ENCODE measurements around the gene MRPL20.

MRPL20 gene

DNA sequence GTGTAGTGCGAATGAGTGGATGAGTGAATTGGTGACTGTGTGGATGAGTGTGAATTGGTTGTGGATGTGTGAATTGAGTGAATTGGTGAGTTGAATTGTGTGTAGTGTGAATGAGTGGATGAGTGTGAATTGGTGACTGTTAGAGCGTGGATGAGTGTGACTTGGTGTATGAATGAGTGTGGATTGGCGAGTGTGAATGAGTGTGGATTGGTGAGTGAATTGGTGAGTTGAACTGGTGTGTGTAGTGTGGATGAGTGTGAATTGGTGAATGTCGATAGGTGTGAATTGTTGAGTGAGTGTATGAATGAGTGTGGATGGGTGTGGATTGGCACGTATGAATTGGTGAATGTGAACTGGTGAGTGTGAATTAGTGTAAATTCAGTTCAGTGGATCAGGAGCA lies 39.8 kb downstream of the MRPL20 start:
- Mint-ChIP-seq H3K36me3 (ENCODE audit: low read depth) (no peaks in the 10 kb centered on the region), H3K9me3 (no peaks in the 10 kb centered on the region), H3K4me3 (no peak overlapping the region), H3K27me3 (ENCODE audit: low read depth) (peaks cover 4% of the 10 kb centered on the region), H3K27ac (no peak overlapping the region), H3K4me1 (peaks cover under 1% of the 10 kb centered on the region)
- TF ChIP-seq, protein P1, sequence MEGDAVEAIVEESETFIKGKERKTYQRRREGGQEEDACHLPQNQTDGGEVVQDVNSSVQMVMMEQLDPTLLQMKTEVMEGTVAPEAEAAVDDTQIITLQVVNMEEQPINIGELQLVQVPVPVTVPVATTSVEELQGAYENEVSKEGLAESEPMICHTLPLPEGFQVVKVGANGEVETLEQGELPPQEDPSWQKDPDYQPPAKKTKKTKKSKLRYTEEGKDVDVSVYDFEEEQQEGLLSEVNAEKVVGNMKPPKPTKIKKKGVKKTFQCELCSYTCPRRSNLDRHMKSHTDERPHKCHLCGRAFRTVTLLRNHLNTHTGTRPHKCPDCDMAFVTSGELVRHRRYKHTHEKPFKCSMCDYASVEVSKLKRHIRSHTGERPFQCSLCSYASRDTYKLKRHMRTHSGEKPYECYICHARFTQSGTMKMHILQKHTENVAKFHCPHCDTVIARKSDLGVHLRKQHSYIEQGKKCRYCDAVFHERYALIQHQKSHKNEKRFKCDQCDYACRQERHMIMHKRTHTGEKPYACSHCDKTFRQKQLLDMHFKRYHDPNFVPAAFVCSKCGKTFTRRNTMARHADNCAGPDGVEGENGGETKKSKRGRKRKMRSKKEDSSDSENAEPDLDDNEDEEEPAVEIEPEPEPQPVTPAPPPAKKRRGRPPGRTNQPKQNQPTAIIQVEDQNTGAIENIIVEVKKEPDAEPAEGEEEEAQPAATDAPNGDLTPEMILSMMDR (IDR thresholded peaks at IDR 0.05; ENCODE audit: unreplicated experiment in 3 of 3): no peak

GRCh38 chr1:1366699-1367066 lies 40.4 kb downstream of the MRPL20 start:
- no peak overlapping the region for H3K27ac Mint-ChIP-seq

GRCh38 chr1:1365875-1366698 lies 41.0 kb downstream of the MRPL20 start:
- Mint-ChIP-seq H3K36me3 (ENCODE audit: low read depth) (no peaks in the 10 kb centered on the region), H3K27me3 (ENCODE audit: low read depth) (peaks cover 4% of the 10 kb centered on the region), H3K9me3 (no peaks in the 10 kb centered on the region), H3K4me1 (peaks cover 9% of the 10 kb centered on the region), H3K4me3 (no peak overlapping the region), H3K27ac (no peak overlapping the region)
- TF ChIP-seq, protein P1 (IDR thresholded peaks at IDR 0.05; ENCODE audit: unreplicated experiment in 3 of 3): no peak

More at GRCh38 chr1:1366699-1367066, 40.4 kb downstream of the MRPL20 start:
- Mint-ChIP-seq H3K4me1 (peaks cover 7% of the 10 kb centered on the region), H3K4me3 (no peak overlapping the region), H3K9me3 (no peaks in the 10 kb centered on the region), H3K36me3 (ENCODE audit: low read depth) (no peaks in the 10 kb centered on the region), H3K27me3 (ENCODE audit: low read depth) (peaks cover 4% of the 10 kb centered on the region)
- TF ChIP-seq, protein P1 (IDR thresholded peaks at IDR 0.05; ENCODE audit: unreplicated experiment in 3 of 3): no peak

DNA sequence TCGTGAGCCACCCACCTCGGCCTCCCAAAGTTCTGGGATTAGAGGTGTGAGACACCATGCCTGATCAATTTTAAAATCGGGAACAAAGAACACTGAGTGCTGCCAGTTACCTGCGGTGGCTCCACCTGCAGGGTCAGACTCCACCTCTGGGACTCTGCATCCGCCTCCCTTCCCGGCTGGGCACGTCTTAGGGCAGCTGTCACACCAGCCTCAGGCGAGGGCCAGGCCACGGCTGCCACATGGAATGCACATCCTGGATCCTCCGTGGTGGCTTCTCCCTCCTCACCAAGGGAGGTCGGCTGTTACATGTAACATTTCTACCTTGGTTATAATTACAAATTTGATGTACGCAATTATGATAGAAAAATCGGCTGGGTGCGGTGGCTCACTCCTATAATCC lies 42.8 kb downstream of the MRPL20 start:
- H3K27me3 Mint-ChIP-seq (ENCODE audit: low read depth): peaks cover 4% of the 10 kb centered on the region
- no peaks in the 10 kb centered on the region for H3K9me3 Mint-ChIP-seq
- TF ChIP-seq, protein P1 (IDR thresholded peaks at IDR 0.05; ENCODE audit: unreplicated experiment in 3 of 3): no peak
- peaks cover 23% of the 10 kb centered on the region for H3K4me1 Mint-ChIP-seq
- H3K27ac Mint-ChIP-seq: no peak overlapping the region
- H3K36me3 Mint-ChIP-seq (ENCODE audit: low read depth): no peaks in the 10 kb centered on the region
- H3K4me3 Mint-ChIP-seq: no peak overlapping the region

GRCh38 chr1:1361982-1362423 lies 45.1 kb downstream of the MRPL20 start:
- TF ChIP-seq, protein P1 (IDR thresholded peaks at IDR 0.05; ENCODE audit: unreplicated experiment in 3 of 3): no peak
- H3K9me3 Mint-ChIP-seq: no peaks in the 10 kb centered on the region
- H3K4me3 Mint-ChIP-seq: peak overlapping the region; percentile 34 to 82 (median 73)
- peaks cover 26% of the 10 kb centered on the region for H3K4me1 Mint-ChIP-seq
- H3K36me3 Mint-ChIP-seq (ENCODE audit: low read depth): no peaks in the 10 kb centered on the region
- H3K27ac Mint-ChIP-seq: peak overlapping the region; percentile 94 to 98 (median 96)
- no peaks in the 10 kb centered on the region for H3K27me3 Mint-ChIP-seq (ENCODE audit: low read depth)

Measured in nephron (organoid).